Neural progenitor cell (in vitro differentiated cells): ENCODE results near the gene KIRREL3.

ENCODE experiments used
- CTCF ChIP-seq: fragments of 200-600 bp; sonication (generic); IDR thresholded peaks from 2 replicates; pipeline ENCODE4 v1.5.1; 2017; ENCODE audit warnings: antibody characterized with exemption, mild to moderate bottlenecking
- EZH2 ChIP-seq: fragments of 200-600 bp; sonication (generic); IDR thresholded peaks from 2 replicates; pipeline ENCODE4 v1.6.1; 2017; ENCODE audit warnings: antibody characterized with exemption, mild to moderate bottlenecking, moderate library complexity
- EZH2phosphoT487 ChIP-seq: fragments of 200-600 bp; sonication (generic); IDR thresholded peaks from 2 replicates; pipeline ENCODE4 v1.6.1; 2017; ENCODE audit warnings: antibody characterized with exemption

- TF ChIP-seq CTCF (no peak), EZH2phosphoT487 (no peak), EZH2 (no peak)
These were observed 327.3 kb downstream of the KIRREL3 start for GRCh38 chr11:126673319-126673718.
